Stimulated activated CD4-positive, alpha-beta T cell treated with anti-CD3 and anti-CD28 coated beads, Interleukin-12 subunit alpha, Interleukin-12 subunit beta, amount 100 ng/mL, for 48 hours (primary cell): ENCODE measurements around the gene CAMSAP1.

Experiments
- DNase-seq, 3 donors: peaks; one replicate each; pipeline ENCODE4 v3.0.0-alpha.2; 2020; ENCODE audit warnings: low read depth in 2 of 3, low spot score in 1 of 3

CAMSAP1 gene

DNA sequence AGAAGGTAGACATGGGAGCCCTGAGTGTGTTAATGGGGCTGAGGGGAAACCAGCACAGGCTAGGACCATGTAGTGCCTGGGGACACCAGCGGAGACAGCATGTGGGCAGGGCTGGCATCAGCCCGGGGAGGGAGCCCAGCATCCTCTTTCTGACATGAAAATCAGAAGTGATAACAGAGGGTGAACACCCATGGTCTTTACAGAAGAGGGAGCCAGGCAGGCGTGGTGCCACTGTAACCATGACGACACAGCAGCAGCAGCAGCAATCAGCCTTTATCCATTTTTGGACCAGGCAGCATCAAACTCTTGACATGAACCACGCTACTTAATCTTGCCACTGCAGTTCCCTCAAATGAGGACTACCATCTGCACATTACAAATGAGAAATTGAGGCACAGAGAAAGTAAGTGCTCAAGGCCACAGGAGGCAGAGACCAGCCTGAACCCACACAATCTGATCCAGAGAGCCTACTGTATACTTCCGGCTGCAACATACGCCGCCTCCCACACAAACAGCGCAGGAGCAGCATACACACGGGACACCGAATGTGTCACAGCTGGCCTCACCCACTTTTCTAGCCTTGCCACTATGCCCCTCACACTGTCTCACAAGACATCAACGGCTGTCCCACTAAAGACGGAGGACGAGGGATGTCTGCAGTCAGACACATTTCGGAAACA is 23.8 kb downstream of the CAMSAP1 start:
- no peak for DNase-seq

DNA sequence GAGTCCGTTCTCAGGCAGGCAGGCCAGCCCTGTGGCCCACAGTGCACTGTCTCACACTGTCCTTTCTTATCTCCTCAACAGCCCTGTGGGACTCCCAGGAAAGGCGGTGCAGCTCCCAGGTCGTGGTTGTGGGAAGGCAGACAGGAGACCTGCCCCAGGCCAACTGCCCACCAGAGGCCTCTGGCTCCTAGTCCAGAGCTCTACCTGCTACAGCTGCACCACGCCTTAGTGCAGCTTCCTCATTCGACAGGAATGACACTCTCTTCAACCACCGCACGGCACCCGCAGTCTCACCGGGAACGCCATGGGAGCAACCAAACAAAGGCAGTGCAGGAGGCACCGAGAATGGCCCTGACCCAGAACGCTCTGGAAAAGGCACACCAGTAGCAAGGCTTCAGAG is 25.3 kb downstream of the CAMSAP1 start:
- no peak for DNase-seq

DNA sequence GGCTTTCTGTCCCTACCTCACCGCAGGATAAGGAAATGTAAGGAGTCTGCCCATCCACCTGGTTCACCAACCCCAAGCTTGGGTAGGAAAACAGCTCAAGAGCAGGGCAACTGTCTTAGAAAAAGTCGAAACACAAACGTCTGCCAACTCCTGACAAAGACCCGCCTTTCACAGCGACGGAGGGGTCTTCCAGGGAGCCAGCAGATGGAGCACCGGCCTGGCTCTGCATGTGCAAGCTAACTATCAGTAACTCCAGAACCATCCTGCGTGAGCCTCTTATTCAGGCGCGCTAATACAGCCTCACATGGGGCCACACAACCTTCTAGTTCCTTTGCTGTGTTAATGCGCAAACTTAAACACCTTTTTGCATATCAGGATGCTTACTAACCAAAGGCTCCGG is 26.9 kb downstream of the CAMSAP1 start:
- no peak for DNase-seq

DNA sequence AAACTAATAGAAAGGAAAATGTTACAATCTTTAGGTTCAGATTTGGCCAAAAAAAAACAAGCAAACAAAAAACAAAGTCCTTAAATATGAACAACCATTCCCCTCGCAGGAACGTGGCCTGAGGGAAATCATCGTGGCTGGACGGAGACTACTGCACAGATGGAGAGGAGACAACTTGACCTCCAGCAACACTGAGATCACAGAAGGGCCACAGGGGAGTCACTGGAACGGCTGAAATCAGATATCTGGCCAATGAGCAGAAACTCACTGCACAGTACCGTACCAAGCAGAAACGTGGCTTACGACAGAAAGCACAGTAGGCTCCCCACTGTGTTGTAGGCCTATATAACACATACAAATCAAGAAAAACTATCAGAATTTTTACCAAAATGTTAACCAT is 27.7 kb downstream of the CAMSAP1 start:
- DNase-seq, result no peak

DNA sequence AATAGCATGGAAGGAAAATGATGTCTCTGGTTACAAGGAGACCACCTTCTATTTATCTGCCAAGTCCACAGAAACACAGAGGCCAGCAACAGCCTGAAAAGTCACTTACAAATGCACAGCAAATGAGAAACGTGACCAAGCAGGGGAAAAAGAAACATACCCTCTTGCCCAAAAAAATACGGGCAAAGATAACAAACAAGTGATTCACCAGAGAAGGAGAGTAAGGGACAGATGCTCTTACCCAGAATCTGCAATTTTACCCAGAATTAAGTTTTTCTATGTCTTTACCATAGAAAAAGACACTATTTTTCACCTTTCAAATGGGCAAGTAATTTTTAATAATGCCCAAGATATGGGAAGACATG is 28.1 kb downstream of the CAMSAP1 start:
- no peak for DNase-seq

DNA sequence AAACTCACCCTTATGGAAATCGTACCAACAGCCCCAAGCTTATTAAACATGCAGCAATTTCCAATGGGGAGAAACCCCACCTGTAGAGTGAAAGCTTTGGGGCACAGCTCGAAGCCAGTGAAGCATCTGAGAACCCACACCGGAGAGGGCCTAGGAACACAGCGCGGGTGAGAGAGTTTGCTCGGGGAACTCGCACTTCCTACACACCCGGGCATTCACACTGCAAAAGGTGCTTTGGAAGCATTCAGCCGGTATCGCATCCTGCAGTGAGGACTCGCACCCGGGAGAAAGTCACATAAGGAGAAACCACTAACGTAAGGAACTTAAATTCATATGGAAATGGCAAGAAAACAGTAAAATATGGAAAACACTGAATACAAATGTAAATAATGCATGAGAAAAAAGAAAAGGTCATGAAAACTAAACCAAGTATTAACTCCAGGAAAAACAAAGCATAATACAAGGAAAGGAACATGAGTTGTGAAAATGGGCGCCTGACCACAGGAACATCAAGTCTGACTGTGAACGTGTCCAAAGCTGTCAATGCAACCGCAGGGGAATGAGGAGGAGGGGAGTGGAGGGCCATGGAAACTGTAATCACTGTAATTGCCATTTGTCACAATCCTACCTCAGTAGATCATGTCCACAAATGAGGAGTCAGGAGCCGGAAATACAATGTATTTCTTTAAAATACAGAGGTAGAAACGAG is 28.7 kb downstream of the CAMSAP1 start:
- no peak for DNase-seq

DNA sequence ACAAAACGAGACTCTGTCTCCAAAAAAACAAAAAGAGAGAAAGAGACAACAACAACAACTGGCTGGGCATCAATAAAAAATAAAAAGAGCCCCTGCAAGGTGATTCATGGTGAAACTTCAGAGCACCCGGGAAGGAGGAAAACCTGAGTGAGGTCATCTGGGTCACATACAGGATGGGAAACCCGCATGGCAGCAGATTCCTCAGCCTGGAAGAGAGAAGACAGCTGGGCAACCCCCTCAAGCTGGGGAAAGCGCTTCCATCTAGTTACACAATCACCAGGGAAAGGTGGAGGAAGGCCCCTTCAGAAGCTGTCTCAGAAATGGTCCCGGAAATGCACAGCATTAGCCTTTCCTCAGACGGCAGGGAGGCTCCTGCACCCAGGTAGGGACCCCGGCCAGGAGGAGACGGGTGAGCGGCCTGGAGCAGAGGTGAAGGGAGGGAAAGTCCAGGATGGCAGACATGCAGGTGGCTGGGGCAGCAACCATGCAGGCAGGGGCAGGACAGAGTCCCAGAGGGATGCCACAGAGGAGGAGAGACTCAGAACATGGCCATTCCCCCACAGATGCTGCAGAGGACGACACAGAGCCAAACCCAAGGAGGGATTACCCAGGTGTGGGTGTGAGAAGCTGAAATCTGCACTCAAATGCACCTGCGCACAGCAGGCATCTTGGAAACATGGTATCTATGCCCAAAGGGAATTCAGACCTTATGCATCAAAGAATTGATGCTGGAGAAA is 29.4 kb downstream of the CAMSAP1 start:
- DNase-seq, result no peak

DNA sequence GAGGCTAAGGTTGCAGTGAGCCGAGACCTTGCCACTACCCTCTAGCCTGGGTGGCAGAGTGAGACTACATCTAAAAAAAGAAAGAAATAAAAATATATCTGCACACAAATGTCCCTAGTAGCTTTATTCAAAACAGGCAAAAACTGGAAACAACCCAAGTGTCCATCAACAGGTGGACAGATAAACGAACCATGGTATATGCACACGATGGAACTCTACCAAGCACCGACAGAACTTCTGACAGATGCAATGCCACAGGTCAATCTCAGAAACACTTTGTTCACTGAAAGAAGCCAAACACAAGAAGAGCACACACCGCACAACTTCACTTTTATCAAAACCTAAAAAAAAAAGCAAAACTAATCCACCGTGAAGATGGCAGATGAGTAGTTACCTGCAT is 30.4 kb downstream of the CAMSAP1 start:
- no peak for DNase-seq

DNA sequence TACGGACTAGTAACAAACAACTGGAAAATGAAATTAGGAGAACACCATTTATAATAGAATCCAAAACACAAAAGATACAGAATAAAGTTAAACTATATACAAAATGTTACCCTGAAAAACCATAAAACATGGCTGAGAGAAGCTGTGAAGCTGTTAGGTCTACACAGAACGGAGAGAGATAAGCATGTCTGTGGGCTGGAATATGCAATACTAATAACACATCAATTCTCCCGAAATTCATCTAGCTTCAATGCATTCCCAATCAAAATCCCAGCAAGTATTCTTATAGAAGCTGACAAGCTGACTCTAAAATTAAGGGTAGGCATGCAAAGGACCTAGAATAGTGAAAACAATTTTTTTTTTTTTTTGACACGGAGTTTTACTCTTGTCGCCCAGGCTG is 32.5 kb downstream of the CAMSAP1 start:
- DNase-seq, result no peak

DNA sequence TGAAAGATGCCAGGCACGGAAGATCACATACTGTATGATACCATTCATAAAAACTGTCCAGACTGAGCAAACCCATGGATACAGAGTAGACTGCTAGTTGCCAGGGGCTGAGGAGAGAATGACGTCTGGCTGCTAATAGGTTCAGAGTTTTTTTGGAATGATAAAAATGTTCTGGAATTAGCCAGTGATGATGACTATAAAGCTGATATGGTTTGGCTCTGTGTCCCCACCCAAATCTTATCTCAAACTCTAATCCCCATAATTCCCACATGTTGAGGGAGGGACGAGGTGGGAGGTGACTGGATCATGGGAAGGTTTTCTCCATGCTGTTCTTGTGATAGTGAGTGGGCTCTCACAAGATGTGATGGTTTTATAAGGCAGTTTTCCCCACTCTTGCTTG is 37.4 kb downstream of the CAMSAP1 start:
- no peak for DNase-seq

DNA sequence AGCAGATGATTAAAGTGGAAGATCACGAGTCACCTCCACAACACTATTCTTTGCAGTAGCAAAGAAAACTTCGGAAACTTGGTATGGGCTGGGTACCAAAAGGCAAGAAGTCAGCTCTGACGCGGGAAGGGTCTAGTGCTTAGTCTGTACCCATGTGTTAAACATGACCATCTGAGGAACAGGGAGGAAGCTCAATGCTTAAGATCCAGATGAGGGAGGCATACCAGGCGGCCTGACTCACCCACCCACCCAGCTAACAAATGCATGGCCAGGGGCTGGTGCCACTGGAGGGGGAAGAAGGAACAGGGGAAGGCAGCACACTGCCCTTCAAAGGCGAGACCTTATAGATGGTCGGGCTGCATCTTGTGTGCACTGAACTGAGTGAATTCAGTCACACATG is 41.8 kb downstream of the CAMSAP1 start:
- DNase-seq, result no peak

DNA sequence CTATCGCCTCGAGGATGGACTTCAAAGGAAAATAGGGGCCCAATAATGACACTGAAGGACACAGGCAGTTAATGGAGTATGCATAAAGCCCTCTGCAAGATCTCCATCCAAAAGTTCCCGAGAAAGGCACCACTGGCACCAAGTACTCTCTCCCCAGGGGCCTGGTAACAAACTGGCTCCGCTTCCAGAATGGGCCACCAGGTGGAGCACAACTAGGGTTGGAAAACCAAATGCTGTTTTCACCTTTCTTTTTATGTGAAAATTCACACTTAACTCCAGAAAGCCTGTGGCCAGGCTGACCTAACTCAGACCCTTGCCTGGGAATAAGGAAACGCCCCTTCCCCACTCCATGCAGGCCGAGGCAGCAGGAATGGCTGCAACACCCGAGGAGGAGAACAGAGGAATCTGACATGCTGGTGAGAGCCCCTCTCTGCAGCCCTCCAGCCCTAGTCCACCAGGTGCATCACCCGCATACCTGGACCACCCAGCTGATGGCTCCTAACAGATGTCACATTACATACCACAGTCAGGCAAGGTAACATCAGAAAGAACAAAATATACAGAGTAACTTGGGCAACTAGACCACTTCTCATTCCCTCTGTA is 42.8 kb downstream of the CAMSAP1 start:
- DNase-seq, result peak; percentile 38 to 78 (median 70)

DNA sequence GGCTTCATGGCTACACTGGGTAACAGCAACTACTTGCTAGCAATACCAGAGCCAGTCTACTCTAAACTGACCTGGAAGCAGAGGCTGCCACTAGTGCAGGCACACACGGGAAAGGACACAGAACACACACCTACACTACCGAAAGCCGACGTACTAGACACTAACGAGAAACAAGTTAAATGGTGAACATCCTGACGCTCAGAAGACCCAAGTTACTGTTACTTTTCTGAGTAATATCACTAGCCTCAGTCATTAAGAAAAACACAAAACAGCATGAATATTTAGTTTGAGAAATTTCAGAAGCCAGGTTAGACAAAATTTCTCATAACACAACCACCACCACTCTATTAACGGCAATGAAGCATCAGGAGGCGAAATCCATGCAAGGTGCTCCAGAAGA is 44.5 kb downstream of the CAMSAP1 start:
- no peak for DNase-seq

DNA sequence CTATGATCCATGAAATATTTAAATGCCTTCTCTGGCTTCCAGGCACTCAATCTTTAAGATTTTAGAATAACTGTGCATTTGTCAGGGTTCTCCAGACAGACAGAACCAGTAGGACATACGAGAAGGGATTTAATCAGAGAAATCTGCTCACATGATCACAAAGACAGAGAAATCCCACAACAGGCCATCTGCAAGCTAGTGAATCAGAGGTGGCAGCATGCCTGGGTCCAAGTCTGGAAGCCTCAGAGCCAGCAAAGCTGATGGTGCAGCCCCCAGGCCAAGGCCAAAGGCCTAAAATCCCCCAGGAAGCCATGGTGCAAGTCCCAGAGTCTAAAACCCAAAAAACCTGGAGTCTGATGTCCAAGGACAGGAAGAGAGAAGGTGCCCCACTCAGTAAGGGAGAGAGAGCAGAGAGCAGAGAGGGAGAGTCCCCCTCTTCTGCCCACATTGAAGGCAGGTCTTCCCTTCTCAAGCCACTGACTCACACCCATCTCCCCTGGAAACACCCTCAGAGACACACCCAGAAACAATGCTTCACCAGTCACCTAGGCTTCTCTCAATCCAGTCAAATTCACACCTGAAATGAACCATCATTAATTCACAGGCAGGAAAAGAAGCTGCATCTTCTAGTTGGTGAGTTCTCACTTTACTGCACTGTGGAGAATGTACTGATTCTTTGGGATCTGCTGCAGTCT is 48.7 kb downstream of the CAMSAP1 start:
- no peak for DNase-seq

DNA sequence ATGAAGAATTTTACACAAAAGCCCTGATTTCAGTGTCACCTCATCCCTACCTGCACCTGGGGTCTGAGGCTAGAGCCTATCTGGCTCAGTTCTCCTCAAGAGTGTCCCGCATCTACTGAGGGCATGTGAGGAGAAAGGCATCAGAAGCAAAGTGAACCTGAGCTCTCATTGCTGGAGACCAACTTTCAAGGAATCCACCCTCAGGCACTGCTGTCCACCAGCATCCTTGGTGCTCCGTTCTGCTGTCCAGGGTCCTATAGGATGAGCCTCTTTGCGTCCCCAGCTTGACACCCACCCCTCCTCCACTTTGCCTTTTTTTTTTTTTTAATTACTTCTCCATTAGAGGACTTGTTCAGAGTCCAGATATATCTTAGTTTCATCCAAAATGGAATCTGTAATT is 49.5 kb downstream of the CAMSAP1 start:
- no peak for DNase-seq

DNA sequence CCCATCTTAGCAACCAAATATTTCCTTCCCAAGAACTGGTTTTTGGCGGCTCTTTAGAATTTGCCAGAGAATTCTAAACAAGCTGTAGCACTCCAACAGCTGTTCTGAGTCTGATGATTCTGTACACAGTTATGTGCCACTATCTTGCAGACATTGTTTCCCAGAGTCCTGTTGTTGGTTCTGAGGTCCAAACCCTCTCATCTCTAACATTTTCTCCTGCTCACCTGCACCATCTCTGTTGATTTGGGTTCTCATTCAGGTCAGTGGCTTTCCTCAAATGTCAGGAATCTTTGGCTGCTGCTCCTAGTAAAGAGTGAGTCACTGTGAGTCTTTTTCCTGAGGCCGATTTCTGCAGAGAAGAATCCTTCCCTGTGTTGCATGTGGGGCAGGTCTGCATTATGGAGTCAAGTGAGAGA is 50.0 kb downstream of the CAMSAP1 start:
- no peak for DNase-seq

DNA sequence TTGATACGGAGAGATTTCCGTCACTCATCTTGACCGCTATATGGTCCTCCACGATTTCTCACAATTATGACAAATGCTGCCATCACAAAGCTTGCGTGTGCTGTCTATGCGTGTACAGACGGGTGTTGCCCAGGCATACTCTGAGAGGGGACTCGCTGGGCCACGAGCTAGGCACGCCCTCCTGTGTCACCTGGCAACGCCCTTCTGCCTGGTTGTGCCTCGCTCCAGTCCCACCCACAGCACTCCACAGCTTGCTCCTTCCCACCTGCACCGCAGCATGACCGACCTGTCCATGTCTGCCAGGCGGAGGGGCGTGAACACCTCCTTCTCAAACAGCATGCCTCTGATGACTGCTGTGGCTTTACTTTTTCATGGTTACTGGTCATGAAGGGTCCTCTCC is 55.6 kb downstream of the CAMSAP1 start:
- DNase-seq, result no peak

DNA sequence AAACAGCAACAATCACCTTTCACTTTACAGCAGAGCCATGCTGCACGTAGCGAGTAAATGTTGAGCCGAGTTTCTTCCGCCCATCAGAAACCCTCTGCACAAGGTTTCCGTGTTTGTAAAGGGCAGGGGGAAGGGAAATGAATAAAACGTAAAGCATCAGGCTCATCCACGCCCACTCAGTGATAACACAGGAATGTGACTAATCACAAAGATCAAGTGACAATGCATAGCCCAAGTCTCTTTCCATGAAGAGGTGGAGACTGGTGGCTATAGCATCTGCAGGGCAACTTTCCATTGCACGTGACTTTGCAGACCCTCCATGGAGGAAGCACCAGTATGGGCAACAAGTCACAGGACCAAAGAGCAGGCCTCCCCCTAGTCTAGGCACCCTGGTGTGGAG is 56.6 kb downstream of the CAMSAP1 start:
- peak in 1 of 3 donors; percentile 19 for DNase-seq

DNA sequence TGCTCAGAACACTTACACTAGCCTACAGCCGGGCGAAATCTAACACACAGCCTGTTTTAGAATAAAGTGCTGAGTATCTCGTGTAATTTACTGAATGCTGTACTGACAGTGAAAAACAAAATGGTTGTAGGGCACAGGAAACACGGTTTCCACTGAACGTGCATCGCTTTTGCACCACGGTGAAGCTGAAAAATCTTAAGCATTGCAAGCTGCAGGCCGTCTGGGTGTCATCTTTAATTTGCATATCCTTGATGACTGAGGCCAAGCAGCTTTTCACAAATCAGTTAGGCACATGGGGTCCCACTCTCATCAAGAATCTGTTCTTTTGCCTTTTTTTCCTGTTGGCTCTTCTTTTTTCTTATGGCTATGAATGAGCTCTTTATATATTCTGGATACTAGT is 58.2 kb downstream of the CAMSAP1 start:
- DNase-seq, result no peak

DNA sequence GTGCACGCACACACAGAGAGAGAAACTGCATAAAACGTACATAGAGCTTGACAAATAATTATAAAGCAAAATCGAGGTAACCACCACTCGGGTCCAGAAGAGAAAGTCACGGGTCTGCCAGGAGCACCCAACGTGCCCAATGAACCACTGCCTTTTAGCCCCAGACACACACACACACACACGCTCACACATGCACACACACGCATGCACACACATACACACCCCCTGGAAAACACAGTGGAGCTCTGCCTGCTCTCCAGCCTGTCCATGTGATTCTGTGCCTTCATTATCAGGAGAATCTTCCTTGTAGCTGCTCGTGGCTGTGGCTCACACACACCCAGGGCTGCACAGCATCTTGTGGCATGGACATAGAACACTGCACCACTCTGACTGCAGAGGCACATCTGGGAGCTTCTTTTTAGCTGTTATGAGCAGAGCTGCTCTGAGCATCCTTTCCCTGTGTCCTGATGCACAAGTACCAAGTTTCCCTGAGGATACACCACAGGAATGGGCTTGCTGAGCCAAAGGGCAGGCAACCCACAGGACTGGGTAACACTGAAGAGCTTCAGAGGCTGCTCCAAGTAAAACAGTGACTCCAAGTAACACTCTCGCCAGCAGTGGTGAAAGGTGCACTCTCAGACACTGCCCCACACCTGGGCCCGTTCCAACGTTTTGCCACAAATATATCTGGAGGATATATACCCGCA is 58.9 kb downstream of the CAMSAP1 start:
- no peak for DNase-seq

DNA sequence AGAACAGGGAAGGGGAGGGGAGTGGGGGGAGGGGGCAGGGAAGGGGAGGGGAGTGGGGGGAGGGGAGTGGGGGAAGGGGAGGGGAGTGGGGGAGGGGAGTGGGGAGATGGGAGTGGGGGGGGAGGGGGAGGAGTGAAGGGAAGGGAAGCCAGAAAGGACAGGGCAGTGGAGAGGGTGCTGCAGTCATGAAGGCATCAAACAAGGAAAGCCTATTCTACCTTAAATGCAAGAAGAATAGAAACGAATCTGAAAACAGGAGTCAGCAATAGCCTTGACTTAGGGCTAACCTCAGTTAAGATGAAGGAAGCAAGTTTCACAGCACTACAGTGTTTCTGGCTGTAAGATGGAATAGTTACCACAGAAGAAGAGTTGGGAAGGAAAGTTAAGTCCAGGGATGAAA is 59.5 kb downstream of the CAMSAP1 start:
- DNase-seq, result no peak
